ENCODE measurements around the gene IGLL5. TPM values are rescaled to one million over a fixed set of nuclear protein-coding genes. Genes with fewer than 3 reads are reported as not detected.
"Not testable (repeated sequence)": the region's sequence is repeated elsewhere in the genome, so short reads cannot be mapped to it uniquely, and the experiment has no call there.

Gene IGLL5
- total and polyA plus RNA-seq, 7 donors, result 0.06 to 0.50 (median 0.45) TPM; not detected in 4

GRCh38 chr22:22919041-22919440 lies 31.4 kb downstream of the IGLL5 start:
- no peaks in the 10 kb centered on the region for H3K4me1 ChIP-seq
- WGBS, 3 donors, result 89 to 98% (median 96%) methylated on average over 7 of the region's 7 CpGs
- no peak for TF ChIP-seq CTCF (IDR thresholded peaks at IDR 0.05)
- peaks cover 0 to 6% (median 4%) of the 10 kb centered on the region in 3 donors for H3K27me3 ChIP-seq (ENCODE audit: insufficient read depth in 3 of 3, low read length in 2 of 3)
- ATAC-seq (no peak), DNase-seq (no peak)
- no peak overlapping the region for H3K4me3 ChIP-seq
- intact Hi-C loops (cut with DNase I), result no loop called here
- H3K36me3 ChIP-seq (ENCODE audit: insufficient read depth in 1 of 2, low read depth in 1 of 2), result no peaks in the 10 kb centered on the region
- no peaks in the 10 kb centered on the region for H3K9me3 ChIP-seq
- H3K27ac ChIP-seq, result no peak overlapping the region

GRCh38 chr22:22920104-22920654 lies 32.6 kb downstream of the IGLL5 start:
- no peak for TF ChIP-seq CTCF (IDR thresholded peaks at IDR 0.05)
- Histone ChIP-seq H3K9me3 (no peaks in the 10 kb centered on the region), H3K27ac (no peak overlapping the region), H3K27me3 (ENCODE audit: insufficient read depth in 3 of 3, low read length in 2 of 3) (peaks cover 0 to 6% (median 2%) of the 10 kb centered on the region in 3 donors), H3K4me1 (no peaks in the 10 kb centered on the region), H3K36me3 (ENCODE audit: insufficient read depth in 1 of 2, low read depth in 1 of 2) (no peaks in the 10 kb centered on the region), H3K4me3 (no peak overlapping the region)
- WGBS, 3 donors, result 92 to 94% (median 93%) methylated on average over 7 of the region's 7 CpGs
- intact Hi-C loops (cut with DNase I), result no loop called here
- no peak for ATAC-seq
- no peak for DNase-seq

- H3K4me1 ChIP-seq, result no peaks in the 10 kb centered on the region
- H3K27ac ChIP-seq, result no peak overlapping the region
- WGBS, 3 donors, result 83 to 86% (median 84%) methylated on average over 13 of the region's 13 CpGs
- peaks cover 0 to 6% (median 2%) of the 10 kb centered on the region in 3 donors for H3K27me3 ChIP-seq (ENCODE audit: insufficient read depth in 3 of 3, low read length in 2 of 3)
- no peak for TF ChIP-seq CTCF (IDR thresholded peaks at IDR 0.05)
- DNase-seq, result no peak
- H3K9me3 ChIP-seq, result no peaks in the 10 kb centered on the region
- intact Hi-C loops (cut with DNase I), result no loop called here
- no peak overlapping the region for H3K4me3 ChIP-seq
- no peak for ATAC-seq
- no peaks in the 10 kb centered on the region for H3K36me3 ChIP-seq (ENCODE audit: insufficient read depth in 1 of 2, low read depth in 1 of 2)
Observed at GRCh38 chr22:22920910-22921550, 33.4 kb downstream of the IGLL5 start.

GRCh38 chr22:22921575-22921974 lies 34.0 kb downstream of the IGLL5 start:
- intact Hi-C loops (cut with DNase I), result no loop called here
- Histone ChIP-seq H3K9me3 (no peaks in the 10 kb centered on the region), H3K36me3 (ENCODE audit: insufficient read depth in 1 of 2, low read depth in 1 of 2) (no peaks in the 10 kb centered on the region), H3K27me3 (ENCODE audit: insufficient read depth in 3 of 3, low read length in 2 of 3) (peaks cover 0 to 6% (median 2%) of the 10 kb centered on the region in 3 donors), H3K27ac (no peak overlapping the region), H3K4me1 (no peaks in the 10 kb centered on the region), H3K4me3 (no peak overlapping the region)
- DNase-seq (no peak), ATAC-seq (no peak)
- TF ChIP-seq CTCF (IDR thresholded peaks at IDR 0.05), result no peak
- 80 to 84% (median 84%) methylated on average over 8 of the region's 8 CpGs for WGBS, 3 donors

GRCh38 chr22:22922092-22922953 lies 34.7 kb downstream of the IGLL5 start:
- H3K4me1 ChIP-seq; H3K9me3 ChIP-seq; ATAC-seq; DNase-seq; H3K4me3 ChIP-seq; H3K27ac ChIP-seq; H3K27me3 ChIP-seq (ENCODE audit: insufficient read depth in 3 of 3, low read length in 2 of 3); intact Hi-C loops (cut with DNase I); H3K36me3 ChIP-seq (ENCODE audit: insufficient read depth in 1 of 2, low read depth in 1 of 2): not testable (repeated sequence)
- 84 to 88% (median 86%) methylated on average over 13 to 16 of the region's 16 CpGs for WGBS, 3 donors

All from psoas muscle (tissue), 8 donors.